IMR-90 (cell line): ENCODE results near the gene LTF. TPM values are rescaled to one million over a fixed set of nuclear protein-coding genes. Genes with fewer than 3 reads are reported as not detected.

ENCODE experiments used
- ATAC-seq: fragments of 200-7000 bp; cut with Tn5 transposase; 2 replicates; pipeline ENCODE4 v1.9.1; 2020; ENCODE audit warnings: low read depth, mild to moderate bottlenecking, moderate library complexity
- BruUV-seq: library from RNA; stranded (reverse); fragments of 400-500 nt; replicated peaks from 2 replicates; lab custom pipeline; 2021; lab: Mats Ljungman, UMichigan
- CTCF ChIA-PET: fragments of 300-600 bp; formaldehyde crosslinking; extraction: SDS; loops from one replicate; lab custom pipeline; 2021; ENCODE audit warnings: antibody characterized with exemption; lab: Yijun Ruan, JAX
- POLR2A ChIA-PET: fragments of 300-600 bp; sonication (Branson Sonifier 250); formaldehyde crosslinking; loops from one replicate; lab custom pipeline; 2022; ENCODE audit warnings: antibody characterized with exemption; ENCODE audit not compliant: unreplicated experiment; lab: Charles Lee
- DNase-seq: peaks from one replicate; pipeline ENCODE4 v3.0.0; 2013
- H2AFZ ChIP-seq: replicated peaks from 2 replicates; pipeline ENCODE3; 2013; ENCODE audit warnings: low read length, mild to moderate bottlenecking; ENCODE audit not compliant: poor library complexity
- H2AK5ac ChIP-seq: 2 replicates; pipeline ENCODE4 v1.6.1; 2013; ENCODE audit warnings: low read depth, low read length, inconsistent platforms
- H2AK9ac ChIP-seq: replicated peaks from 2 replicates; pipeline ENCODE3; 2013; ENCODE audit warnings: mild to moderate bottlenecking, low read depth, low read length, moderate library complexity; ENCODE audit not compliant: poor library complexity
- H2BK120ac ChIP-seq: 2 replicates; pipeline ENCODE4 v1.6.1; 2013; ENCODE audit warnings: low read depth, low read length, inconsistent platforms
- H2BK15ac ChIP-seq: 3 replicates; pipeline ENCODE4 v1.6.1; 2013; ENCODE audit warnings: low read depth, low read length, inconsistent platforms
- H2BK20ac ChIP-seq: 2 replicates; pipeline ENCODE4 v1.6.1; 2013; ENCODE audit warnings: low read depth, mild to moderate bottlenecking, inconsistent platforms, low read length, moderate library complexity
- H2BK5ac ChIP-seq: 2 replicates; pipeline ENCODE4 v1.6.1; 2013; ENCODE audit warnings: mild to moderate bottlenecking, low read depth, low read length, inconsistent platforms; ENCODE audit not compliant: poor library complexity, severe bottlenecking
- H3K14ac ChIP-seq: replicated peaks from 2 replicates; pipeline ENCODE4 v1.6.1; 2013; ENCODE audit warnings: low read depth, low read length, inconsistent platforms
- H3K18ac ChIP-seq: 2 replicates; pipeline ENCODE4 v1.6.1; 2013; ENCODE audit warnings: low read depth, low read length, control low read depth
- H3K23ac ChIP-seq: 2 replicates; pipeline ENCODE4 v1.6.1; 2013; ENCODE audit warnings: low read depth, low read length, inconsistent platforms
- H3K27ac ChIP-seq: 2 replicates; pipeline ENCODE4 v1.5.1; 2013; ENCODE audit warnings: mild to moderate bottlenecking, control low read depth, low read length; ENCODE audit not compliant: insufficient read depth
- H3K27me3 ChIP-seq: 2 replicates; pipeline ENCODE4 v1.6.1; 2013; ENCODE audit warnings: low read length; ENCODE audit not compliant: control insufficient read depth, insufficient read depth
- H3K36me3 ChIP-seq: 2 replicates; pipeline ENCODE4 v1.6.1; 2013; ENCODE audit warnings: low read length, mixed read lengths; ENCODE audit not compliant: control insufficient read depth, insufficient read depth
- H3K4ac ChIP-seq: 2 replicates; pipeline ENCODE4 v1.6.1; 2013; ENCODE audit warnings: low read depth, low read length, inconsistent platforms
- H3K4me1 ChIP-seq: 2 replicates; pipeline ENCODE4 v1.6.1; 2013; ENCODE audit warnings: low read length, mixed read lengths; ENCODE audit not compliant: control insufficient read depth, insufficient read depth
- H3K4me2 ChIP-seq: 2 replicates; pipeline ENCODE4 v1.6.1; 2013; ENCODE audit warnings: low read depth, mild to moderate bottlenecking, control low read depth, low read length, moderate library complexity
- H3K4me3 ChIP-seq: 2 replicates; pipeline ENCODE4 v1.5.1; 2013; ENCODE audit warnings: low read depth, mild to moderate bottlenecking, control low read depth, low read length, moderate library complexity; ENCODE audit not compliant: insufficient read depth
- H3K56ac ChIP-seq: 2 replicates; pipeline ENCODE4 v1.6.1; 2013; ENCODE audit warnings: low read length, inconsistent platforms; ENCODE audit not compliant: insufficient read depth; ENCODE audit errors: extremely low read depth
- H3K79me1 ChIP-seq, 2 experiments: 2 replicates each; pipeline ENCODE4 v1.6.1; 2013; ENCODE audit warnings: low read length in 2 of 2, inconsistent platforms in 1 of 2, low read depth in 1 of 2
- H3K9ac ChIP-seq: 2 replicates; pipeline ENCODE4 v1.6.1; 2013; ENCODE audit warnings: low read depth, low read length, control low read depth
- H3K9me1 ChIP-seq: 2 replicates; pipeline ENCODE4 v1.6.1; 2013; ENCODE audit warnings: low read length, inconsistent platforms; ENCODE audit not compliant: insufficient read depth
- H3K9me3 ChIP-seq: 2 replicates; pipeline ENCODE4 v1.6.1; 2013; ENCODE audit warnings: low read length; ENCODE audit not compliant: control insufficient read depth, insufficient read depth
- H4K20me1 ChIP-seq: 2 replicates; pipeline ENCODE4 v1.6.1; 2013; ENCODE audit warnings: low read length, inconsistent platforms; ENCODE audit not compliant: insufficient read depth
- H4K5ac ChIP-seq: 2 replicates; pipeline ENCODE4 v1.6.1; 2013; ENCODE audit warnings: mild to moderate bottlenecking, low read depth, low read length, control low read depth
- H4K8ac ChIP-seq, 2 experiments: 2 replicates each; pipeline ENCODE4 v1.6.1; 2013; ENCODE audit warnings: low read depth in 2 of 2, low read length in 2 of 2, control low read depth in 1 of 2, inconsistent platforms in 1 of 2
- H4K91ac ChIP-seq: 2 replicates; pipeline ENCODE4 v1.6.1; 2013; ENCODE audit warnings: low read depth, low read length, inconsistent platforms; ENCODE audit not compliant: insufficient read depth
- BHLHE40 ChIP-seq: fragments of 150-350 bp; IDR thresholded peaks from 2 replicates; pipeline ENCODE4 v1.6.1; 2016; ENCODE audit warnings: mild to moderate bottlenecking, low read depth, low read length
- CEBPB ChIP-seq: IDR thresholded peaks from 2 replicates; pipeline ENCODE4 v1.6.1; 2012; ENCODE audit warnings: low read depth, low read length, improper control_type of control experiment
- NFE2L2 ChIP-seq: fragments of 150-350 bp; IDR thresholded peaks from 2 replicates; pipeline ENCODE4 v1.6.1; 2016; ENCODE audit warnings: low read depth, mild to moderate bottlenecking, low read length
- RFX5 ChIP-seq: IDR thresholded peaks from 2 replicates; pipeline ENCODE4 v1.8.0; 2012; ENCODE audit warnings: low read depth, mild to moderate bottlenecking, low read length, moderate library complexity
- SMC3 ChIP-seq: fragments of 150-350 bp; IDR thresholded peaks from 2 replicates; pipeline ENCODE4 v1.6.1; 2016; ENCODE audit warnings: low read depth, mild to moderate bottlenecking, antibody characterized with exemption, low read length, moderate library complexity
- WGBS, 2 experiments: methylation state at CpG; one replicate each; pipeline versions ENCODE4 v1.1.5 to v1.1.7; 2013; ENCODE audit warnings: missing lambda C conversion rate in 2 of 2; ENCODE audit not compliant: insufficient read length in 1 of 2; ENCODE audit errors: extremely low coverage in 2 of 2; 5-methylcytosine and 5-hydroxymethylcytosine counted together
- dilution Hi-C: fragments of 300-500 bp; cut with HindIII; formaldehyde crosslinking; loops from one replicate; pipeline ENCODE4 v1.14.3; 2018; ENCODE audit warnings: low sequenced_read_pairs; ENCODE audit not compliant: unreplicated experiment
- in situ Hi-C: fragments of 300-500 bp; cut with MboI; formaldehyde crosslinking; loops from 3 replicates; pipeline ENCODE4 v1.14.3; 2019; ENCODE audit warnings: low sequenced_read_pairs, inconsistent platforms, mixed read lengths
- intact Hi-C: fragments of 100-400 bp; cut with micrococcal nuclease; formaldehyde crosslinking; loops from 2 replicates; pipeline ENCODE4 v1.10.0; 2022
- polyA plus RNA-seq, 3 experiments: library from polyadenylated mRNA; depleted of rRNA; stranded (reverse); fragments of >200 nt; gene quantifications; 2 replicates each; pipeline ENCODE4 v1.2.3, GENCODE V29; 2012; ENCODE audit warnings: low replicate concordance in 1 of 3
- total RNA-seq: library from RNA; depleted of rRNA; stranded (reverse); fragments of >200 nt; gene quantifications from 2 replicates; pipeline ENCODE4 v1.2.3, GENCODE V29; 2012
- TF ChIP-seq, protein P1 (sequence below): conservative IDR thresholded peaks from 2 replicates; pipeline ENCODE4 v1.5.1; 2012; ENCODE audit warnings: mild to moderate bottlenecking, low read depth, low read length, improper control_type of control experiment

Gene LTF
- total and polyA plus RNA-seq, 2 of the 4 experiments (the other 2 are of a cell fraction): not detected

GRCh38 chr3:46501702-46502101 is 37.0 kb upstream of the LTF start:
- H4K91ac ChIP-seq: peak overlapping the region; percentile 90
- peak overlapping the region; percentile 61 for H3K14ac ChIP-seq
- CTCF ChIA-PET: interaction anchor here (1.3 to 2.3 kb wide), 3 partner anchors 12 to 128 kb away, joined by 4 to 6 read pairs (median 6); no protein-coding TSS in a partner anchor
- peaks cover 42% of the 10 kb centered on the region for H3K9me1 ChIP-seq
- in situ Hi-C loops (no loop called here), dilution Hi-C loops (no loop called here), intact Hi-C loops (no loop called here)
- no peak overlapping the region for H2AK9ac ChIP-seq
- peak overlapping the region; percentile 74 to 84 for H4K8ac ChIP-seq
- ATAC-seq (no peak), DNase-seq (peak; percentile 30)
- no peak overlapping the region for H3K4me2 ChIP-seq
- no CpG with 5 or more reads among the region's 4 CpGs for WGBS, 2 experiments
- H2BK15ac ChIP-seq: peak overlapping the region; percentile 96
- H3K9ac ChIP-seq: peak overlapping the region; percentile 39; the same call in 1 of the 2 replicates
- H3K79me1 ChIP-seq: peaks cover 0 to 5% of the 10 kb centered on the region in 2 experiments; a peak in 1 of 4 replicates
- POLR2A ChIA-PET: no interaction called here
- no peak for TF ChIP-seq RFX5
- TF ChIP-seq BHLHE40: no peak
- no peak for TF ChIP-seq CEBPB
- TF ChIP-seq, protein P1, sequence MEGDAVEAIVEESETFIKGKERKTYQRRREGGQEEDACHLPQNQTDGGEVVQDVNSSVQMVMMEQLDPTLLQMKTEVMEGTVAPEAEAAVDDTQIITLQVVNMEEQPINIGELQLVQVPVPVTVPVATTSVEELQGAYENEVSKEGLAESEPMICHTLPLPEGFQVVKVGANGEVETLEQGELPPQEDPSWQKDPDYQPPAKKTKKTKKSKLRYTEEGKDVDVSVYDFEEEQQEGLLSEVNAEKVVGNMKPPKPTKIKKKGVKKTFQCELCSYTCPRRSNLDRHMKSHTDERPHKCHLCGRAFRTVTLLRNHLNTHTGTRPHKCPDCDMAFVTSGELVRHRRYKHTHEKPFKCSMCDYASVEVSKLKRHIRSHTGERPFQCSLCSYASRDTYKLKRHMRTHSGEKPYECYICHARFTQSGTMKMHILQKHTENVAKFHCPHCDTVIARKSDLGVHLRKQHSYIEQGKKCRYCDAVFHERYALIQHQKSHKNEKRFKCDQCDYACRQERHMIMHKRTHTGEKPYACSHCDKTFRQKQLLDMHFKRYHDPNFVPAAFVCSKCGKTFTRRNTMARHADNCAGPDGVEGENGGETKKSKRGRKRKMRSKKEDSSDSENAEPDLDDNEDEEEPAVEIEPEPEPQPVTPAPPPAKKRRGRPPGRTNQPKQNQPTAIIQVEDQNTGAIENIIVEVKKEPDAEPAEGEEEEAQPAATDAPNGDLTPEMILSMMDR: no peak
- no peak for TF ChIP-seq NFE2L2
- TF ChIP-seq SMC3: no peak
- peaks cover 40% of the 10 kb centered on the region for H3K4me1 ChIP-seq
- no peaks in the 10 kb centered on the region for H4K20me1 ChIP-seq
- H3K4me3 ChIP-seq: no peak overlapping the region
- peak overlapping the region; percentile 80 for H4K5ac ChIP-seq
- peak overlapping the region; percentile 83; the same call in 1 of the 2 replicates for H3K23ac ChIP-seq
- H2BK5ac ChIP-seq: peak overlapping the region; percentile 99
- H2AK5ac ChIP-seq: peak overlapping the region; percentile 88
- no peaks in the 10 kb centered on the region for H3K36me3 ChIP-seq
- BruUV-seq: no TSS peak
- H3K27me3 ChIP-seq: no peaks in the 10 kb centered on the region
- H2AFZ ChIP-seq: no peak overlapping the region
- peak overlapping the region; percentile 100 for H2BK120ac ChIP-seq
- H3K27ac ChIP-seq: peak overlapping the region; percentile 27
- peak overlapping the region; percentile 92 for H3K18ac ChIP-seq
- peak overlapping the region; percentile 100 for H3K4ac ChIP-seq
- no peak overlapping the region for H3K56ac ChIP-seq
- peak overlapping the region; percentile 100 for H2BK20ac ChIP-seq
- H3K9me3 ChIP-seq: no peaks in the 10 kb centered on the region
